Adrenal gland (tissue), 12 donors: ENCODE measurements around the gene PLXNA1. TPM values are rescaled to one million over a fixed set of nuclear protein-coding genes. Genes with fewer than 3 reads are reported as not detected.

Source experiments
- DNase-seq, 7 donors: peaks; one replicate each; pipeline ENCODE4 v3.0.0-alpha.2; 2019 to 2020
- H3K27ac ChIP-seq, 5 donors: fragments of 200-600 bp; sonication (generic) in 4 of 5; 1 replicate in 3 of 5; 2 replicates in 2 of 5; pipeline versions ENCODE4 v1.5.1 to v1.8.0; 2016 to 2020; ENCODE audit warnings: mild to moderate bottlenecking in 1 of 5
- H3K27me3 ChIP-seq: fragments of 200-600 bp; 2 replicates; pipeline ENCODE4 v1.8.0; 2021
- H3K36me3 ChIP-seq, 2 donors: fragments of 200-600 bp; replicated peaks in 1 of 2; 1 replicate in 1 of 2; 2 replicates in 1 of 2; pipeline versions ENCODE4 v1.5.1 to v1.8.0; 2018 to 2022
- H3K4me1 ChIP-seq, 2 donors: fragments of 200-600 bp; replicated peaks in 1 of 2; 1 replicate in 1 of 2; 2 replicates in 1 of 2; pipeline versions ENCODE4 v1.5.1 to v1.8.0; 2018 to 2021
- H3K4me3 ChIP-seq, 4 donors: fragments of 200-600 bp; sonication (generic) in 3 of 4; one replicate each; pipeline ENCODE4 v1.5.1; 2016 to 2018
- H3K9me3 ChIP-seq, 3 donors: fragments of 200-600 bp; sonication (generic) in 1 of 3; replicated peaks in 1 of 3; 1 replicate in 2 of 3; 2 replicates in 1 of 3; pipeline versions ENCODE4 v1.5.1 to v1.8.0; 2016 to 2021
- POLR2A ChIP-seq, 2 donors: fragments of 450-650 bp; IDR thresholded peaks; one replicate each; pipeline ENCODE4 v1.6.1; 2017; ENCODE audit warnings: antibody characterized with exemption in 2 of 2, mild to moderate bottlenecking in 2 of 2, moderate library complexity in 1 of 2
- WGBS, 4 donors: extraction: QIAGEN DNeasy Blood & Tissue Kit in 2 of 4; methylation state at CpG; one replicate each; pipeline versions ENCODE4 v1.1.5 to v1.1.7; 2013 to 2017; 5-methylcytosine and 5-hydroxymethylcytosine counted together
- intact Hi-C, 2 donors: fragments of 100-400 bp; cut with DNase I; formaldehyde crosslinking; loops; one replicate each; pipeline versions ENCODE4 v1.14.1 to v1.15.0; 2022 to 2023
- polyA plus RNA-seq, 3 donors: library from polyadenylated mRNA; stranded (reverse); fragments of 200-250 nt in 2 of 3; fragments of 350-450 nt in 1 of 3; fragmentation: Illumina TruSeq in 1 of 3; extraction: RNeasy Lipid Tissue Mini Kit (QIAGEN cat#74804) in 1 of 3; gene quantifications; one replicate each; pipeline ENCODE4 v1.2.3, GENCODE V29; 2013 to 2014
- total RNA-seq, 9 donors: library from RNA; depleted of rRNA in 4 of 9; stranded (reverse); fragments of >200 nt in 4 of 9; fragments of 120-200 nt in 1 of 9; fragmentation: NEBNext Ultra II Directional in 1 of 9; extraction: Animal tissue kit (Norgen Biotek cat#: 25700) in 1 of 9; gene quantifications; one replicate each; pipeline versions ENCODE4 v1.1.0 to v1.2.4, GENCODE V29; 2013 to 2023
- TF ChIP-seq, protein P1 (sequence below), 6 experiments: fragments of 450-650 bp in 4 of 6; fragments of 200-600 bp in 2 of 6; sonication (generic) in 1 of 6; IDR thresholded peaks; 1 replicate in 5 of 6; 2 replicates in 1 of 6; pipeline versions ENCODE4 v1.5.1 to v1.8.0; 2016 to 2021; ENCODE audit warnings: antibody characterized with exemption in 6 of 6, mild to moderate bottlenecking in 2 of 6, moderate library complexity in 1 of 6
- donor health status: healthy with polysubstance abuse.
- donor health status: Bipolar disorder and iron deficiency.
- donor health status: DM: yes; HTN: yes; CAD: no.
- donor health status: DM: no; HTN: no; CAD: no.
- donor health status: DM: no; HTN: no; CAD: no.
- donor health status: DM: yes; HTN: yes; CAD: no.

Gene PLXNA1
- total and polyA plus RNA-seq, 12 donors, result 9.5 to 29.9 (median 20.2) TPM

DNA sequence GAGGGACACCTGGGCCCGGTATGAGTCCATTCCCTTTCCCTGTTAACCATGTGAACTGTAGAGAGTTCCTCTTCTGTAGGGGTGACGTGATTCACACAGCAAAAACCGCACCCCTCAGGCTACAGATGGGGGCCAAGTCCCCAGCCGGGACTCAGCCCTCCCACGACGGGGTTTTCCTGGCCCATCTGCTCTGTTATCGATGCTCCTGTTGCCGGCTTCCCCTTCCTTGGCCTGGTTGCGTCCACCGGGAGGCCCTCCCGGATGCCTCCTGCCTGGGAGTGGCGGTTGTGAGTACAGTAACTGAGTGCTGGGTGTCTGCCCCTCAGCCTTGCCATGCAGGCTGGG is 817 bp upstream of the PLXNA1 start:
- intact Hi-C loops, result loop anchor here (5.0 to 10.0 kb wide), 3 partner anchors 193 to 473 kb away; no protein-coding TSS in a partner anchor
- Histone ChIP-seq H3K4me3 (peak overlapping the region in 1 of 4 donors; percentile 60), H3K4me1 (peaks cover 11 to 34% of the 10 kb centered on the region in 2 donors), H3K36me3 (no peaks in the 10 kb centered on the region), H3K27me3 (no peaks in the 10 kb centered on the region), H3K9me3 (no peaks in the 10 kb centered on the region), H3K27ac (peak overlapping the region in 3 of 5 donors; percentile 66 to 89 (median 83))
- DNase-seq, result peak in 3 of 7 donors; percentile 24 to 41 (median 27)
- WGBS, 4 donors, result 5 to 18% (median 11%) methylated on average over 7 to 12 of the region's 12 CpGs
- TF ChIP-seq, protein P1, sequence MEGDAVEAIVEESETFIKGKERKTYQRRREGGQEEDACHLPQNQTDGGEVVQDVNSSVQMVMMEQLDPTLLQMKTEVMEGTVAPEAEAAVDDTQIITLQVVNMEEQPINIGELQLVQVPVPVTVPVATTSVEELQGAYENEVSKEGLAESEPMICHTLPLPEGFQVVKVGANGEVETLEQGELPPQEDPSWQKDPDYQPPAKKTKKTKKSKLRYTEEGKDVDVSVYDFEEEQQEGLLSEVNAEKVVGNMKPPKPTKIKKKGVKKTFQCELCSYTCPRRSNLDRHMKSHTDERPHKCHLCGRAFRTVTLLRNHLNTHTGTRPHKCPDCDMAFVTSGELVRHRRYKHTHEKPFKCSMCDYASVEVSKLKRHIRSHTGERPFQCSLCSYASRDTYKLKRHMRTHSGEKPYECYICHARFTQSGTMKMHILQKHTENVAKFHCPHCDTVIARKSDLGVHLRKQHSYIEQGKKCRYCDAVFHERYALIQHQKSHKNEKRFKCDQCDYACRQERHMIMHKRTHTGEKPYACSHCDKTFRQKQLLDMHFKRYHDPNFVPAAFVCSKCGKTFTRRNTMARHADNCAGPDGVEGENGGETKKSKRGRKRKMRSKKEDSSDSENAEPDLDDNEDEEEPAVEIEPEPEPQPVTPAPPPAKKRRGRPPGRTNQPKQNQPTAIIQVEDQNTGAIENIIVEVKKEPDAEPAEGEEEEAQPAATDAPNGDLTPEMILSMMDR (IDR thresholded peaks at IDR 0.05), result no peak
- TF ChIP-seq POLR2A (IDR thresholded peaks at IDR 0.05), result no peak

DNA sequence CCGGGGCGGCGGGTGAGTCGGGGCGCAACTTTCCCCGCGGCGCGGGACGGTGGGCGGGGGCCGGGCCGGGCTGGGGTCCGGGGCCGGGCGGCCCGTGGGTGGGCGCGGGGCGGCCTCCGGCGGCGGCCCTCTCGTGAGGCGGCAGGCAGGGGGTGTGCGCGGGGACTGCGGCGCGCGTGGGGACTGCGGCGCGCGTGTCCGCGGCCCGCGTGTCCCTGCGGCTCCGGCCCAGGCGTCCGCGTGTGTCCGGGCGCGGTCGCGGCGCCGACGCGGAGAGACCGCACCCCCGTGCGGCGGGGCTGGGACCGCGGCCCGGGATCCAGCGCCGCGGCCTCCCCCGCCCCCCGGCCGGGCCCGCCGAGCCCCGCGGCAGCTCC is 349 bp downstream of the PLXNA1 start:
- WGBS, 4 donors, result 1% methylated on average over 49 to 70 of the region's 70 CpGs; no CpG with 5 or more reads in 2 of the 4 donors
- Histone ChIP-seq H3K27ac (peak overlapping the region in 1 of 5 donors; percentile 89), H3K27me3 (no peaks in the 10 kb centered on the region), H3K4me3 (peak overlapping the region in 2 of 4 donors; percentile 59 to 98), H3K36me3 (no peaks in the 10 kb centered on the region), H3K4me1 (peaks cover 11 to 34% of the 10 kb centered on the region in 2 donors), H3K9me3 (no peaks in the 10 kb centered on the region)
- TF ChIP-seq, protein P1 (IDR thresholded peaks at IDR 0.05), result peak in 1 of 6 experiments; percentile 35
- TF ChIP-seq POLR2A (IDR thresholded peaks at IDR 0.05), result no peak
- no peak for DNase-seq
- intact Hi-C loops, result loop anchor here (5.0 to 10.0 kb wide), 3 partner anchors 192 to 472 kb away; no protein-coding TSS in a partner anchor

DNA sequence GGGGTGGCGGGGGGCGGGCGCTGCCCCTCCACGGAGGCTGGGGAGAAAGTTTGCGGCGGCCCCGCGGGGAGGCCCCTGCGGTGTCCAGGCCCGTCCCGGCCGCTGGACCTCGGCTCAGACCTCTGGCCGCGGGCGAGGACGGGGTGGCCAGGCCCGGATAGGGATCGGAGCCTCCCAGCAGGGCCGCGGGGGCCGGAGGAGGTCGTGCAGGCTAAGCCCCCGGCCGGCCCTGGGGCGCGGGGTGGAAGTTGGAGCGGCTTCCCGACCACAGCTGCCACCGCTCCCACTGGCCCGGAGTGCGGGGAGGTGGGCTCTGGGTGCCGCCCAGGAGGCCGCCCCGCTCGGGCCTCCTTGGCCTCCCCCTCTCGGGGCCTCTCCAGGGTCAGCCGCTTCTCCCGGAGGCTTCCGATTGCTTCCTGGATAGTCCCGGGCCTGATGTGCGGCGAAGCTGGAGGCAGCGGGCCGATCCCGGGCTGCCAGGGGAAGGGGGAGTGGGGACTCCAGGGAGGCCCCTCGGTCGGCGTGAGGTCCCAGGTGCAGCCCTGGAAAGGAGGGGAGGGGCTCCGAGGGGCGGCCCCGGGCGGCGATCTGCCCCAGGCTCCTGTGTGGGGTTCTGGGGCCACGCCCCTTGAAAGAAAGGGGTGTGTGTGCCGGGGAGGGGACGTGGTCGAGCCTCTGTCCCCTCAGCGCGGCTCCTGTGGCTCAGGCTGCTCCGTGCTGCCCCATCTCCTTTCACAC is 907 bp downstream of the PLXNA1 start:
- Histone ChIP-seq H3K9me3 (no peaks in the 10 kb centered on the region), H3K36me3 (peaks cover 0 to 1% of the 10 kb centered on the region in 2 donors), H3K4me1 (peaks cover 11 to 34% of the 10 kb centered on the region in 2 donors), H3K27ac (peak overlapping the region in 2 of 5 donors; percentile 49 to 89), H3K4me3 (peak overlapping the region; percentile 37 to 98 (median 54)), H3K27me3 (no peaks in the 10 kb centered on the region)
- TF ChIP-seq, protein P1 (IDR thresholded peaks at IDR 0.05), result no peak
- no peak for TF ChIP-seq POLR2A (IDR thresholded peaks at IDR 0.05)
- 1 to 2% (median 1%) methylated on average over 31 to 61 of the region's 61 CpGs; no CpG with 5 or more reads in 1 of the 4 donors for WGBS, 4 donors
- peak in 5 of 7 donors; percentile 43 to 52 (median 48) for DNase-seq
- intact Hi-C loops, result loop anchor here (5.0 to 10.0 kb wide), 3 partner anchors 191 to 471 kb away; no protein-coding TSS in a partner anchor

DNA sequence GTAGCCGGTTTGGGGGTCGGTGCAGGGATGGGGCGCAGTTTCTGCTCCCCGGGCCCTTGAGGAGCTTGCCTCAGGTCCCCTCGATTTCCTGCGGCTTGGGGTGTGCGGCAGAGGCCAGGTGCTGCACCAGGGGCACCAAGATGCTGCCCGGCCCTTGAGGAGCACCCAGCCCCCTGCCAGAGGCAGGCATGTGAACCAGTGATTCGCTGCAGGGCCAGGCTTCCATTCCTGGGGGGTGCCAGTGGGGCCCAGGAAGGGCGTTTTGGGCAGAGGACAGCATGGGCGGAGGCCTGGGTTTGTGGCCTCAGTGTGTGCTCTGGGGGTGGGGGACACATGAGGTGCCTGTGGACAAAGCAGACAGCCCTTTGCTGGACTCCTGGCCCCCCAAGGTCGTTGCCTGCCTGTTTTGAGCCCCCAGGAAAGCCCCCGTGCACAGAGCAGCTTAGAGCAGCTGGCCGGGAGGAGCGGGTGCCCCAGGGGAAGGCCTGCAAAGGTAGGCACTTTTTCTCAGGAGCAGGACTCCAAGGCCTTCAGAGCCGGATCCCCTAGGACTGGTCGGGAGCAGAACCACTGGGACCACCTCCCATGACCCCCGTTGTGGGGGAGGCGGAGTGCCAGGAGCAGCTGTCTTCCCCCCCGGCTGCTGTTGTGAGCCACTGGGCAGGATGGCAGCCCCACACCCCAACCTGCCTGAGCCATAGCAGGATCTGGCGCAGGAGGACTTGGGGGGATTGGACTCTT is 1.6 kb downstream of the PLXNA1 start:
- DNase-seq, result no peak
- intact Hi-C loops, result loop anchor here (5.0 to 10.0 kb wide), 3 partner anchors 190 to 470 kb away; no protein-coding TSS in a partner anchor
- WGBS, 4 donors, result 50 to 69% (median 63%) methylated on average over 2 to 21 of the region's 21 CpGs
- Histone ChIP-seq H3K4me3 (peak overlapping the region in 2 of 4 donors; percentile 59 to 98), H3K27me3 (no peaks in the 10 kb centered on the region), H3K36me3 (peaks cover 0 to 9% of the 10 kb centered on the region in 2 donors), H3K4me1 (peaks cover 11 to 34% of the 10 kb centered on the region in 2 donors), H3K27ac (peak overlapping the region in 1 of 5 donors; percentile 49), H3K9me3 (no peaks in the 10 kb centered on the region)
- TF ChIP-seq, protein P1 (IDR thresholded peaks at IDR 0.05), result no peak
- TF ChIP-seq POLR2A (IDR thresholded peaks at IDR 0.05), result no peak
